ENCODE measurements around the gene CCL1. TPM values are rescaled to one million over a fixed set of nuclear protein-coding genes. Genes with fewer than 3 reads are reported as not detected.
"Not testable (repeated sequence)": the region's sequence is repeated elsewhere in the genome, so short reads cannot be mapped to it uniquely, and the experiment has no call there.

The CCL1 gene
- total and polyA plus RNA-seq, 2 experiments from 2014 or later, result not detected

- H3K79me2 ChIP-seq (ENCODE audit: insufficient read depth), result no peaks in the 10 kb centered on the region
- H2AFZ ChIP-seq, result no peak overlapping the region
- no peaks in the 10 kb centered on the region for H3K36me3 ChIP-seq (ENCODE audit: low read depth)
- H3K27me3 ChIP-seq (replicated peaks; ENCODE audit: insufficient read depth), result peaks cover 7% of the 10 kb centered on the region; the same call in 1 of the 2 replicates
- no peaks in the 10 kb centered on the region for H3F3A ChIP-seq (ENCODE audit: insufficient read depth)
- H3K4me2 ChIP-seq (ENCODE audit: unreplicated experiment), result no peak overlapping the region
- no peak overlapping the region for H3K9ac ChIP-seq
- whole genome bisulfite sequencing, 2 experiments (ENCODE audit: low coverage in 1 of 2, low lambda C conversion rate in 2 of 2, missing lambda C conversion rate in 2 of 2), result 53 to 60% methylated on average over 3 of the region's 3 CpGs
- no peak for DNase-seq
- TF ChIP-seq EZH2 (IDR thresholded peaks at IDR 0.05; ENCODE audit: insufficient read depth, poor library complexity, severe bottlenecking), result no peak
- no peak for TF ChIP-seq EZH2phosphoT487 (IDR thresholded peaks at IDR 0.05; ENCODE audit: insufficient read depth, low read depth)
- in situ Hi-C loops (cut with MboI), result no loop called here
- no peaks in the 10 kb centered on the region for H4K20me1 ChIP-seq (ENCODE audit: insufficient read depth)
- no peaks in the 10 kb centered on the region; the same call in 1 of the 2 replicates for H3K9me2 ChIP-seq (ENCODE audit: insufficient read depth)
- H3K4me3 ChIP-seq, result no peak overlapping the region
- H3K27ac ChIP-seq, result no peak overlapping the region
- no peaks in the 10 kb centered on the region for H3K4me1 ChIP-seq (ENCODE audit: insufficient read depth)
- H3K9me3 ChIP-seq (ENCODE audit: low read depth), result no peaks in the 10 kb centered on the region
Observed at GRCh38 chr17:34339138-34339770, 23.8 kb downstream of the CCL1 start.

GRCh38 chr17:34337701-34338100 is 25.3 kb downstream of the CCL1 start:
- DNase-seq, result no peak
- H3K9ac ChIP-seq, result no peak overlapping the region

DNA sequence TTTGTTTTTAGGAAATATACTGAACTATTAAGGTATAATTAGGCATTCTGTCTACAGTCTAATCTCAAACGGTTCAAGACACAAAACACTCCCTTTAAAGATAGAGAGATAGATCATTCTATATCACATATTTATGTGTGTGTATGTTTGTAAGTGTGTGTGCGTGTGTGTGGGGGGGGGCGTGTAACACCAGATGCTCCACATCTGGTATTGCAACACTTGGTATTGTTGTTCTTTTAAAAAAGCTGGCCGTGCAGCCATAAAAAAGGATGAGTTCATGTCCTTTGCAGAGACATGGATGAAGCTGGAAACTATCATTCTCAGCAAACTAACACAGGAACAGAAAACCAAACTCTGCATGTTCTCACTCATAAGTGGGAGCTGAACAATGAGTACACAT is 35.5 kb downstream of the CCL1 start:
- H3F3A ChIP-seq (ENCODE audit: insufficient read depth); H3K79me2 ChIP-seq (ENCODE audit: insufficient read depth); H3K9me3 ChIP-seq (ENCODE audit: low read depth); H4K20me1 ChIP-seq (ENCODE audit: insufficient read depth); H3K4me3 ChIP-seq; H3K9ac ChIP-seq; H3K4me2 ChIP-seq (ENCODE audit: unreplicated experiment); in situ Hi-C loops (cut with MboI); H3K27ac ChIP-seq; H3K9me2 ChIP-seq (ENCODE audit: insufficient read depth); H2AFZ ChIP-seq; H3K36me3 ChIP-seq (ENCODE audit: low read depth); H3K4me1 ChIP-seq (ENCODE audit: insufficient read depth); H3K27me3 ChIP-seq (replicated peaks; ENCODE audit: insufficient read depth): not testable (repeated sequence)
- WGBS, 2 experiments (ENCODE audit: low coverage in 1 of 2, low lambda C conversion rate in 2 of 2, missing lambda C conversion rate in 2 of 2), result 11 to 14% methylated on average over 4 of the region's 4 CpGs
- DNase-seq, result peak; percentile 46

More at GRCh38 chr17:34337701-34338100, 25.3 kb downstream of the CCL1 start:
- H3K9me2 ChIP-seq (ENCODE audit: insufficient read depth), result no peaks in the 10 kb centered on the region; the same call in 1 of the 2 replicates
- H3K36me3 ChIP-seq (ENCODE audit: low read depth), result no peaks in the 10 kb centered on the region
- no peak overlapping the region for H2AFZ ChIP-seq
- H3K9me3 ChIP-seq (ENCODE audit: low read depth), result no peaks in the 10 kb centered on the region
- H3K27ac ChIP-seq, result no peak overlapping the region
- no peak overlapping the region for H3K4me3 ChIP-seq
- H3K79me2 ChIP-seq (ENCODE audit: insufficient read depth), result no peaks in the 10 kb centered on the region
- WGBS, 2 experiments (ENCODE audit: low coverage in 1 of 2, low lambda C conversion rate in 2 of 2, missing lambda C conversion rate in 2 of 2), result 0 to 5% methylated on average over 1 of the region's 1 CpG
- in situ Hi-C loops (cut with MboI), result no loop called here
- no peak overlapping the region for H3K4me2 ChIP-seq (ENCODE audit: unreplicated experiment)
- H4K20me1 ChIP-seq (ENCODE audit: insufficient read depth), result no peaks in the 10 kb centered on the region
- no peak for TF ChIP-seq EZH2phosphoT487 (IDR thresholded peaks at IDR 0.05; ENCODE audit: insufficient read depth, low read depth)
- TF ChIP-seq EZH2 (IDR thresholded peaks at IDR 0.05; ENCODE audit: insufficient read depth, poor library complexity, severe bottlenecking), result no peak
- no peaks in the 10 kb centered on the region for H3K4me1 ChIP-seq (ENCODE audit: insufficient read depth)
- no peaks in the 10 kb centered on the region for H3F3A ChIP-seq (ENCODE audit: insufficient read depth)
- H3K27me3 ChIP-seq (replicated peaks; ENCODE audit: insufficient read depth), result peaks cover 7% of the 10 kb centered on the region; the same call in 1 of the 2 replicates

- DNase-seq, result no peak
- Histone ChIP-seq H3K27me3 (replicated peaks; ENCODE audit: insufficient read depth) (no peaks in the 10 kb centered on the region), H2AFZ (no peak overlapping the region), H3K9me2 (ENCODE audit: insufficient read depth) (no peaks in the 10 kb centered on the region), H3K4me3 (no peak overlapping the region), H3K4me2 (ENCODE audit: unreplicated experiment) (no peak overlapping the region), H3K9me3 (ENCODE audit: low read depth) (no peaks in the 10 kb centered on the region), H3K27ac (no peak overlapping the region), H3K36me3 (ENCODE audit: low read depth) (no peaks in the 10 kb centered on the region), H3K4me1 (ENCODE audit: insufficient read depth) (no peaks in the 10 kb centered on the region), H3K9ac (no peak overlapping the region), H3K79me2 (ENCODE audit: insufficient read depth) (no peaks in the 10 kb centered on the region), H4K20me1 (ENCODE audit: insufficient read depth) (no peaks in the 10 kb centered on the region), H3F3A (ENCODE audit: insufficient read depth) (no peaks in the 10 kb centered on the region)
- in situ Hi-C loops (cut with MboI), result no loop called here
- TF ChIP-seq EZH2phosphoT487 (IDR thresholded peaks at IDR 0.05; ENCODE audit: insufficient read depth, low read depth) (no peak), EZH2 (IDR thresholded peaks at IDR 0.05; ENCODE audit: insufficient read depth, poor library complexity, severe bottlenecking) (no peak)
Observed at GRCh38 chr17:34321964-34322363, 41.1 kb downstream of the CCL1 start.

- WGBS, 2 experiments (ENCODE audit: low coverage in 1 of 2, low lambda C conversion rate in 2 of 2, missing lambda C conversion rate in 2 of 2), result 26 to 29% methylated on average over 2 of the region's 2 CpGs
- TF ChIP-seq EZH2phosphoT487 (IDR thresholded peaks at IDR 0.05; ENCODE audit: insufficient read depth, low read depth) (no peak), EZH2 (IDR thresholded peaks at IDR 0.05; ENCODE audit: insufficient read depth, poor library complexity, severe bottlenecking) (no peak)
- in situ Hi-C loops (cut with MboI), result no loop called here
Observed at GRCh38 chr17:34319039-34319483, 44.0 kb downstream of the CCL1 start, which contains the start of gene CCL8. Gene CCL8 (plus strand): TSS chr17:34319435. CDS start chr17:34319502, 67 bp downstream.

More at GRCh38 chr17:34319039-34319483, 44.0 kb downstream of the CCL1 start, which contains the start of gene CCL8:
- no peak for DNase-seq
- H3K27ac ChIP-seq, result no peak within 1 kb of the TSS
- H3K4me2 ChIP-seq (ENCODE audit: unreplicated experiment), result no peak within 1 kb of the TSS
- no peaks in the 10 kb centered on the region for H3K79me2 ChIP-seq (ENCODE audit: insufficient read depth)
- peaks cover 6% of the 10 kb centered on the region; the same call in 1 of the 2 replicates for H3F3A ChIP-seq (ENCODE audit: insufficient read depth)
- no peaks in the 10 kb centered on the region for H3K9me2 ChIP-seq (ENCODE audit: insufficient read depth)
- no peaks in the 10 kb centered on the region for H4K20me1 ChIP-seq (ENCODE audit: insufficient read depth)
- H3K9me3 ChIP-seq (ENCODE audit: low read depth), result no peaks in the 10 kb centered on the region
- peaks cover 8% of the 10 kb centered on the region for H3K4me1 ChIP-seq (ENCODE audit: insufficient read depth)
- no peaks in the 10 kb centered on the region for H3K27me3 ChIP-seq (replicated peaks; ENCODE audit: insufficient read depth)
- no peaks in the 10 kb centered on the region for H3K36me3 ChIP-seq (ENCODE audit: low read depth)
- no peak within 1 kb of the TSS for H3K9ac ChIP-seq
- no peak within 1 kb of the TSS for H2AFZ ChIP-seq
- no peak within 1 kb of the TSS for H3K4me3 ChIP-seq

All from GM23248 (cell line).